HCT116 (cell line): ENCODE data around the gene AQP12B. TPM values are rescaled to one million over a fixed set of nuclear protein-coding genes. Genes with fewer than 3 reads are reported as not detected.

Experiments
- ATAC-seq: fragments of 200-7000 bp; cut with Tn5 transposase; 2 replicates; pipeline ENCODE4 v1.9.1; 2020; ENCODE audit warnings: mild to moderate bottlenecking, moderate library complexity
- BruUV-seq: library from RNA; stranded (reverse); fragments of 400-500 nt; replicated peaks from 2 replicates; lab custom pipeline; 2021; lab: Mats Ljungman, UMichigan
- CTCF ChIA-PET: fragments of 300-600 bp; sonication (Branson Sonifier 250); formaldehyde crosslinking; loops from one replicate; lab custom pipeline; 2021; ENCODE audit warnings: antibody characterized with exemption; lab: Charles Lee
- POLR2A ChIA-PET: fragments of 300-600, 350-600 bp; sonication (Branson Sonifier 250); formaldehyde crosslinking; loops from one replicate; lab custom pipeline; 2021; ENCODE audit warnings: antibody characterized with exemption; lab: Charles Lee
- RAD21 ChIA-PET, 2 experiments: fragments of 300-600 bp; sonication (Branson Sonifier 250); formaldehyde crosslinking; loops; one replicate each; lab custom pipeline; 2023; ENCODE audit warnings: low total read pairs in 2 of 2; ENCODE audit not compliant: uncharacterized antibody in 2 of 2, unreplicated experiment in 2 of 2, low non-redundant PET in 1 of 2; lab: Charles Lee
- DNase-seq: peaks from one replicate; pipeline ENCODE4 v3.0.0-alpha.2; 2010; ENCODE audit warnings: low read depth, low spot score
- H2AFZ ChIP-seq: fragments of 200-600 bp; shearing (Covaris generic), sonication (generic); 2 replicates; pipeline ENCODE4 v1.6.1; 2017; ENCODE audit warnings: low read depth, mixed run types, mixed read lengths, antibody characterized with exemption, low read length; ENCODE audit not compliant: poor library complexity, severe bottlenecking
- H3K27ac ChIP-seq: 2 replicates; pipeline ENCODE4 v1.5.1; 2012; ENCODE audit warnings: low read depth, low read length
- H3K27me3 ChIP-seq: fragments of 200-600 bp; sonication (generic); 2 replicates; pipeline ENCODE4 v1.6.1; 2016; ENCODE audit warnings: mixed run types, low read length, mixed read lengths; ENCODE audit not compliant: insufficient read depth
- H3K36me3 ChIP-seq, 2 experiments: fragments of 200-500 bp in 1 of 2; fragments of 200-600 bp in 1 of 2; sonication (Bioruptor generic) in 1 of 2; sonication (generic) in 1 of 2; 2 replicates each; pipeline versions ENCODE4 v1.5.1 to v1.6.1; 2014 to 2016; ENCODE audit warnings: low read length in 2 of 2, inconsistent platforms in 1 of 2, mixed read lengths in 1 of 2, mixed run types in 1 of 2; ENCODE audit not compliant: insufficient read depth in 2 of 2, control insufficient read depth in 1 of 2
- H3K4me1 ChIP-seq, 2 experiments: fragments of 200-600 bp in 1 of 2; sonication (generic) in 1 of 2; 2 replicates each; pipeline versions ENCODE4 v1.5.1 to v1.6.1; 2012 to 2017; ENCODE audit warnings: low read length in 2 of 2, inconsistent platforms in 1 of 2, mild to moderate bottlenecking in 1 of 2, mixed read lengths in 1 of 2, mixed run types in 1 of 2, moderate library complexity in 1 of 2; ENCODE audit not compliant: insufficient read depth in 2 of 2, control insufficient read depth in 1 of 2
- H3K4me2 ChIP-seq: fragments of 200-600 bp; sonication (generic); 2 replicates; pipeline ENCODE4 v1.6.1; 2017; ENCODE audit warnings: mixed run types, low read length, mixed read lengths
- H3K4me3 ChIP-seq, 2 experiments: fragments of 200-600 bp in 1 of 2; sonication (generic) in 1 of 2; replicated peaks in 1 of 2; 2 replicates each; pipeline ENCODE4 v1.5.1; 2011 to 2016; ENCODE audit warnings: low read length in 2 of 2, control low read depth in 1 of 2, low read depth in 1 of 2, mild to moderate bottlenecking in 1 of 2, mixed read lengths in 1 of 2, mixed run types in 1 of 2
- H3K79me2 ChIP-seq: fragments of 200-600 bp; sonication (generic); 2 replicates; pipeline ENCODE4 v1.6.1; 2017; ENCODE audit warnings: mild to moderate bottlenecking, mixed run types, low read length, moderate library complexity, mixed read lengths; ENCODE audit not compliant: insufficient read depth
- H3K9ac ChIP-seq: fragments of 200-600 bp; sonication (generic); 2 replicates; pipeline ENCODE4 v1.6.1; 2016; ENCODE audit warnings: low read length, mixed read lengths
- H3K9me2 ChIP-seq: fragments of 200-600 bp; sonication (generic), shearing (Covaris generic); 2 replicates; pipeline ENCODE4 v1.6.1; 2017; ENCODE audit warnings: mixed run types, mild to moderate bottlenecking, moderate library complexity; ENCODE audit not compliant: insufficient read depth
- H3K9me3 ChIP-seq, 2 experiments: fragments of 200-500 bp in 1 of 2; fragments of 200-600 bp in 1 of 2; sonication (Bioruptor generic) in 1 of 2; sonication (generic) in 1 of 2; 2 replicates each; pipeline ENCODE4 v1.6.1; 2014 to 2017; ENCODE audit warnings: low read length in 2 of 2, mixed read lengths in 2 of 2, inconsistent platforms in 1 of 2, low read depth in 1 of 2, mild to moderate bottlenecking in 1 of 2, mixed run types in 1 of 2, moderate library complexity in 1 of 2; ENCODE audit not compliant: control insufficient read depth in 1 of 2, insufficient read depth in 1 of 2
- H4K20me1 ChIP-seq: fragments of 200-600 bp; sonication (generic), shearing (Covaris generic); 2 replicates; pipeline ENCODE4 v1.6.1; 2017; ENCODE audit warnings: mixed run types, mild to moderate bottlenecking, moderate library complexity; ENCODE audit not compliant: insufficient read depth
- EZH2 ChIP-seq: fragments of 200-600 bp; sonication (generic); IDR thresholded peaks from 2 replicates; pipeline ENCODE4 v1.6.1; 2017; ENCODE audit warnings: antibody characterized with exemption, mixed run types
- JUND ChIP-seq: IDR thresholded peaks from 2 replicates; pipeline ENCODE4 v1.6.1; 2012
- POLR2A ChIP-seq: IDR thresholded peaks from 2 replicates; pipeline ENCODE4 v1.7.0; 2011; ENCODE audit warnings: borderline replicate concordance; ENCODE audit not compliant: insufficient read depth, insufficient read length; ENCODE audit errors: extremely low read depth
- intact Hi-C: fragments of 100-400 bp; cut with micrococcal nuclease; formaldehyde crosslinking; loops from 2 replicates; pipeline ENCODE4 v1.10.0; 2022
- total RNA-seq: library from RNA; stranded (reverse); gene quantifications from one replicate; pipeline ENCODE4 v1.2.1, GENCODE V29; 2021; ENCODE audit not compliant: unreplicated experiment
- TF ChIP-seq, protein P1 (sequence below): IDR thresholded peaks from 2 replicates; pipeline ENCODE4 v1.6.1; 2012; ENCODE audit warnings: low read depth

Gene AQP12B
- total RNA-seq, 1 experiment from 2014 or later, result not detected

DNA sequence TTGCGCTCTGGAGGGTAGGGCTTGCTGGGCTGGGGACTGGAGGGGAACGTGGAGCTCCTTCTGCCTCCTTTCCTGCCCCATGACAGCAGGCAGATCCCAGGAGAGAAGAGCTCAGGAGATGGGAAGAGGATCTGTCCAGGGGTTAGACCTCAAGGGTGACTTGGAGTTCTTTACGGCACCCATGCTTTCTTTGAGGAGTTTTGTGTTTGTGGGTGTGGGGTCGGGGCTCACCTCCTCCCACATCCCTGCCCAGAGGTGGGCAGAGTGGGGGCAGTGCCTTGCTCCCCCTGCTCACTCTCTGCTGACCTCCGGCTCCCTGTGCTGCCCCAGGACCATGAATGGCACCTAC is 53.1 kb downstream of the AQP12B start:
- intact Hi-C loops, result no loop called here
- POLR2A ChIA-PET, result no interaction called here
- H3K4me3 ChIP-seq, result no peak overlapping the region
- TF ChIP-seq, protein P1, sequence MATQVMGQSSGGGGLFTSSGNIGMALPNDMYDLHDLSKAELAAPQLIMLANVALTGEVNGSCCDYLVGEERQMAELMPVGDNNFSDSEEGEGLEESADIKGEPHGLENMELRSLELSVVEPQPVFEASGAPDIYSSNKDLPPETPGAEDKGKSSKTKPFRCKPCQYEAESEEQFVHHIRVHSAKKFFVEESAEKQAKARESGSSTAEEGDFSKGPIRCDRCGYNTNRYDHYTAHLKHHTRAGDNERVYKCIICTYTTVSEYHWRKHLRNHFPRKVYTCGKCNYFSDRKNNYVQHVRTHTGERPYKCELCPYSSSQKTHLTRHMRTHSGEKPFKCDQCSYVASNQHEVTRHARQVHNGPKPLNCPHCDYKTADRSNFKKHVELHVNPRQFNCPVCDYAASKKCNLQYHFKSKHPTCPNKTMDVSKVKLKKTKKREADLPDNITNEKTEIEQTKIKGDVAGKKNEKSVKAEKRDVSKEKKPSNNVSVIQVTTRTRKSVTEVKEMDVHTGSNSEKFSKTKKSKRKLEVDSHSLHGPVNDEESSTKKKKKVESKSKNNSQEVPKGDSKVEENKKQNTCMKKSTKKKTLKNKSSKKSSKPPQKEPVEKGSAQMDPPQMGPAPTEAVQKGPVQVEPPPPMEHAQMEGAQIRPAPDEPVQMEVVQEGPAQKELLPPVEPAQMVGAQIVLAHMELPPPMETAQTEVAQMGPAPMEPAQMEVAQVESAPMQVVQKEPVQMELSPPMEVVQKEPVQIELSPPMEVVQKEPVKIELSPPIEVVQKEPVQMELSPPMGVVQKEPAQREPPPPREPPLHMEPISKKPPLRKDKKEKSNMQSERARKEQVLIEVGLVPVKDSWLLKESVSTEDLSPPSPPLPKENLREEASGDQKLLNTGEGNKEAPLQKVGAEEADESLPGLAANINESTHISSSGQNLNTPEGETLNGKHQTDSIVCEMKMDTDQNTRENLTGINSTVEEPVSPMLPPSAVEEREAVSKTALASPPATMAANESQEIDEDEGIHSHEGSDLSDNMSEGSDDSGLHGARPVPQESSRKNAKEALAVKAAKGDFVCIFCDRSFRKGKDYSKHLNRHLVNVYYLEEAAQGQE, result no peak
- ATAC-seq (no peak), DNase-seq (no peak)
- no peaks in the 10 kb centered on the region for H3K9me2 ChIP-seq
- H3K9me3 ChIP-seq, result peaks cover 5 to 6% of the 10 kb centered on the region in 2 experiments; a peak in 2 of 4 replicates
- no peaks in the 10 kb centered on the region for H3K79me2 ChIP-seq
- H3K9ac ChIP-seq, result no peak overlapping the region
- CTCF ChIA-PET, result no interaction called here
- H3K27ac ChIP-seq, result no peak overlapping the region
- BruUV-seq, result no TSS peak
- H3K4me2 ChIP-seq, result no peak overlapping the region
- no peak overlapping the region for H2AFZ ChIP-seq
- no peaks in the 10 kb centered on the region for H3K4me1 ChIP-seq
- RAD21 ChIA-PET, result no interaction called here
- no peaks in the 10 kb centered on the region for H3K27me3 ChIP-seq
- H4K20me1 ChIP-seq, result no peaks in the 10 kb centered on the region
- H3K36me3 ChIP-seq, result no peaks in the 10 kb centered on the region

DNA sequence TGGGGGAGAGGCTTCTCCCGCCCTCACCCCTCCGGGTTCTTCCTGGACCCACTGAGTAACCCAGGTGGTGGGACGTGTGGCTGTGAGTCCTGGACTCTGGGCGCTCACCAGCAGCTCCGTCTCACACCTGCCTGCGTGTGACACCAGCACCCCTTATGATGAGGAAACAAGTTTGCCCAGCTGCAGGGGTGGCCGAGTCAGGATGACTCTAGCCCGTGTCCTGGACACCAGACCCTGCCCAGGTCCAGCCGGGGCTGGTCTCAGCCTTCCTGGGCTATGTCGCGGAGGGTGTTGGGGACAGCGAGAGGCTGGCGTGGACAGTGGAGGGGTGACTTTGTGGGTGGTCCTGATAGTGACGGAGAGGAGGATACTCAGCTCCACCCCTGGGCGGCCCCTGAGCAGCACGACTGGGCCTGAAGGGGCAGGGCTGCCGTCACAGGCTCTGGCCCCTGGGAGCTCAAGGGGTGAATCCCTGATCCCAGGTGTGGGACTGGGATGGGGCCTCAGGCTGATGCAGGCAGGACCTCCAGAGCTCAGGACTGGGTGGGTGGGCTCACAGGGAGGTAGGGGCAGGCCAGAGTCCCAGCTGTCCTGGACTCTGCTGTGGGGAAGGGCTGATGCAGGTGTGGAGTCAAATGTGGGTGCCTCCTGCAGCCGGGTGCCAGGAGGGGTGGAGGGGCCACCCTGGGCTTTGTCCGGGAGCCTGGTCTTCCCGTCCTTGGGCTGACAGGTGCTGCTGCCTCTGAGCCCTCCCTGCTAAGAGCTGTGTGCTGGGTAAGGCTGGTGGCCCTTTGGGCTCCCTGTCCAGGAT is 53.7 kb downstream of the AQP12B start:
- intact Hi-C loops, result no loop called here
- no peak for ATAC-seq
- H3K79me2 ChIP-seq, result no peaks in the 10 kb centered on the region
- DNase-seq, result no peak
- RAD21 ChIA-PET, result no interaction called here
- H2AFZ ChIP-seq, result no peak overlapping the region
- H3K4me1 ChIP-seq, result no peaks in the 10 kb centered on the region
- H3K9me2 ChIP-seq, result no peaks in the 10 kb centered on the region
- H3K9me3 ChIP-seq, result peaks cover 3 to 6% of the 10 kb centered on the region in 2 experiments; a peak in 2 of 4 replicates
- POLR2A ChIA-PET, result no interaction called here
- no TSS peak for BruUV-seq
- no peaks in the 10 kb centered on the region for H4K20me1 ChIP-seq
- H3K36me3 ChIP-seq, result no peaks in the 10 kb centered on the region
- TF ChIP-seq EZH2 (no peak), POLR2A (no peak), JUND (no peak)
- no peak overlapping the region for H3K4me2 ChIP-seq
- H3K4me3 ChIP-seq, result no peak overlapping the region
- CTCF ChIA-PET, result no interaction called here
- H3K27me3 ChIP-seq, result no peaks in the 10 kb centered on the region
- H3K9ac ChIP-seq, result no peak overlapping the region
- no peak overlapping the region for H3K27ac ChIP-seq
